DMS79 treated with DMSO at 0.1 percent for 48 hours (cell line): Measurements from ENCODE around the gene TMCC3.
"Not testable (repeated sequence)": the region's sequence is repeated elsewhere in the genome, so short reads cannot be mapped to it uniquely, and the experiment has no call there.

Source experiments
- DNase-seq: peaks from one replicate; lab custom pipeline; 2025; lab: John Stamatoyannopoulos, UW

Gene TMCC3, protein sequence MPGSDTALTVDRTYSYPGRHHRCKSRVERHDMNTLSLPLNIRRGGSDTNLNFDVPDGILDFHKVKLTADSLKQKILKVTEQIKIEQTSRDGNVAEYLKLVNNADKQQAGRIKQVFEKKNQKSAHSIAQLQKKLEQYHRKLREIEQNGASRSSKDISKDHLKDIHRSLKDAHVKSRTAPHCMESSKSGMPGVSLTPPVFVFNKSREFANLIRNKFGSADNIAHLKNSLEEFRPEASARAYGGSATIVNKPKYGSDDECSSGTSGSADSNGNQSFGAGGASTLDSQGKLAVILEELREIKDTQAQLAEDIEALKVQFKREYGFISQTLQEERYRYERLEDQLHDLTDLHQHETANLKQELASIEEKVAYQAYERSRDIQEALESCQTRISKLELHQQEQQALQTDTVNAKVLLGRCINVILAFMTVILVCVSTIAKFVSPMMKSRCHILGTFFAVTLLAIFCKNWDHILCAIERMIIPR

DNA sequence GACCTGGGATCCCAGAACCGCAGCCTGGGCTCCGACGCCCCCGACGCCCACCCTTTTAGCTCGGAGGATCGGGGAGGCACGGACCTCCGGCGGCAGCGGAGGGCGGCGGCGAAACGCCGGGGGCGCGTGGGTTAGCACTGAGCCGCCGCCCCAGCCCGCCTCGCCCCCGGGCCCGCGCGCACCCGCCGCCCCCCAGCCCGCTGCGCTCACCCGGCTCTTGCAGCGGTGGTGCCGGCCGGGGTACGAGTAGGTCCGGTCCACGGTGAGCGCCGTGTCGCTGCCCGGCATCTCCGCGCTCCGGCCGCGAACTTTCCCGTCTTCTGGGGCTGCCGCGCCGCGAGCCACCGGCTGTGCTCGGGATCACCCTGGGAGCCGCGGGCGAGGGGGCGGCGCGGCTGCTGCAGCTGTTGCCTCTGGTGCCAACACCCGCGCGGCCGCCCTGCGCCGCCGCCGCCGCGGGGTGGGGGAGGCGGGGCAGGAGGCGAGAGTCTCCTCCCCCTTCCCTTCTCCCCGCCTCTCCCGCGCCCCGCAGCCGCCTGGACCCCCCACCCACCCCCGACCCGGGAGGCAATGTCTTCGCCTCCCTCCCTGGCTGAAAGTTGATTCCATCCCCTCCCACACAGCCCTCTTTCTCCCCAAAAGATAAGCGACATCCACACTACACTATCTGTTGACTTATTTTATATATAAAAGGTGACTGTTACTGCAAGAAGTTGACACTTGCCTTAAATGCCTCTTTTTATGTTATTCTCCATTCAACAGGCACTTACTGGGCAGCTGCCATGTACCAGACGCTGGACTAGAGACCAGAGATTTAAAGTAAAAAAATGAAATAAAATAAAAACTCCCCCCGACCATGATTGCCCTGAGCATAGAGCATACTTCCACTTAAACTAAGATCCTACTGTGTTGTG is at the start of gene TMCC3:
TSS of gene TMCC3 (minus strand) at position 415 of the 914 bp plus-strand sequence. CDS start at position 288, 127 bp downstream.
- DNase-seq, result no peak

DNA sequence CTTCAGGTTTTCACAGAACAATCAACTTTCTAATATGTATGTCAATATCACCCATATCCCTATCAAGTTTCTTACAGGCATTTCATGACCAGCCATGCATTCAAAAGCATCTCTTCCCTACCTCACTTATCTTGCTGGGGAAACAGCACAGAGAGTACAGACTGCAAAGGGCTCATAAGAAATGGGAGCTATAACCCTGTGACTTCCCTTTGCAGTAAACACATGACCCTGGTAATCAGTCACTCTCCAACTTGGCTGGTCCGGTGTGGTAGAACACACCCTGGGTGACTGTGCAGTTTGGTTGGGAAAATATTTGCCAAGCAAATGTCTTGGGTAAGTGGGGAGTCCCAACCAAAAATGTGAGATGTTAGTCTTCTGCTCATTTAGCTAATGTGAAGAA is 49.4 kb upstream of the TMCC3 start:
- no peak for DNase-seq

DNA sequence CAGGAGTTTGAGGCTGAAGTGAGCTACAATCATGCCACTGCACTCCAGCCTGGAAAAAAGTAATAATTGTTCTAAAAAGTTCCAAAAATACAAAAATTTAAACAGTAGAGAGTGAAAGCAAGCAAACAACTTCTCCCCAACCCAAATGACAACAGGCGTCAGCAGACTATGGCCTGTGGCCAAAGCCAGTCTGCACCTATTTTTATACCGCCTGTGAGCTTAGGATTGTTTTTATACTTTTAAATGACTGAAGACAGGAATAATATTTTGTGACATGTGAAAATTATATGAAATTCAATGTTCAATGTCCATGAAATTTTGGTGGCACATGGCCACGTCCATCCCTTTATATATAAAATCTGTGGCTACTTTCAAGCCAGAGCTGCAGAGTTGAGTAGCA is 48.2 kb upstream of the TMCC3 start:
- DNase-seq, result no peak

DNA sequence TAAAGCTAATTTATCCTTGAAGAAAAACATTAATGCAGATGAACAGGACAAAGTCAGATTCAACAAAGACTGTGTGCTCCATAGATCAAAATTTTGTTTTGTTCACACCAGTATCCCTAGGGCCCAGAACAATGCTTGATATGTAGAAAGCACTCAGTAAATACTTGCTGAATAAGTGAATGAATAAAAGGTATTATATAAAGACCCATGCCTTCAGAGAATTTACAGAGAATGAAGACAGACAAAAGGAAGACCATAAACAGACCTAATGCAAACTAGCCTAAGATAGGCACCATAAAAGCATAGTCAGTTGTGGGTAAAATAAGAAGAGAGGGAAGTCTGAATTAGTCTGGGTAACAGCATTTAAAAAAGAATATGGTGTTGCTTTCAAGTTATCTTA is 47.3 kb upstream of the TMCC3 start:
- no peak for DNase-seq

DNA sequence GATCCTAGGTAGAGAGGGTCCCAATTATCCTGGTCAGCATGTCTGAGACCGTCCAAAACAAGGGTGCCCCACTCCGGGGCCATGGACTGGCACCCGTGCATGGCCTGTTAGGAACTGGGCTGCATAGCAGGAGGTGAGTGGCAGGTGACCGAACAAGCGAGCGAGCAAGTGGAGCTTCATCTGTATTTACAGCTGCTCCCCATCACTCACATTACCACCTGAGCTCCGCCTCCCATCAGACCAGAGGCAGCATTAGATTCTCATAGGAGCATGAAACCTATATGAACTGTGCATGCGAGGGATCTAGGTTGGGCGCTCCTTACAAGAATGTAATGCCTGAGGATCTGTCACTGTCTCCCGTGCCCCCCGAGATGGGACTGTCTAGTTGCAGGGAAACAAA is 44.4 kb upstream of the TMCC3 start:
- DNase-seq, result no peak

DNA sequence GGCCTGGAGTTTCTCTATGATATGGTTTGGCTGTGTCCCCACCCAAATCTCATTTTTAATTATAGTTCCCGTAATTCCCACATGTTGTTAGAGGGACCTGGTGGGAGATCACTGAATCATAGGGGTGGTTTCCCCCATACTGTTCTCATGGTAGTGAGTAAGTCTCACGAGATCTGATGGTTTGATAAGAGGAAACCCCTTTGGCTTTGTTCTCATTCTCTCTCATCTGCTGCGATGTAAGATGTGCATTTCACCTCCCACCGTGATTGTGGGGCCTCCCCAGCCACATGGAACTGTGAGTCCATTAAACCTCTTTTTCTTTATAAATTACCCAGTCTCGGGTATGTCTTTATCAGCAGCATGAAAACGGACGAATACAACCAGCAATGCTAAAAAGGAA is 42.5 kb upstream of the TMCC3 start:
- not testable (repeated sequence) for DNase-seq

DNA sequence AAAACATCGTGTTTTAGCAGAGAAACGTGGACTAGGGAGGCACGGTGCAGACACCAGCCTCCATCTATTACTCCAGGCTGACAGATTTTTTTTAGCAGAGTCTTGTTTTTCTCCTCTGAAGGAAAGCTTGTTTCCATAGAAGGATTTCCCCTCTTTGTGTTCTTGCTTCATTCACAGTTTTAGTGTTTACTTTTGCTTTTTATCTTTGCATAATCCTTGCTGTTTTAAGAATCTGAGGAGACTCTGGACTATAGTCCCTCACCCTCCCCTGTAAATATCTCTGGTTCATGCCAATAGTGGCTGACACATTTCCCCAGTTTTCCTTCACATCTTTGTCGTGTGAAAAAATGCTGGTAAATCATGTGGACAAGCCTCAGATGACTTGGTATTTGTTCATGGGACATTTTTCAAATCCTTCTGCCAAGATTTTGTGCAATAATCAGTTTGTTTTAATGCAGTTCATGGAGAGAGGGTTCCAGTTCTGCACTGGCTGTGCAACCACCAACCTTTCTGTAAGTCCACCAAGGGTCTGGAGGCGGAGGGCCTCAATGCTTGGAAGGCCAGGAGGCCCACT is 39.9 kb upstream of the TMCC3 start:
- DNase-seq, result no peak

DNA sequence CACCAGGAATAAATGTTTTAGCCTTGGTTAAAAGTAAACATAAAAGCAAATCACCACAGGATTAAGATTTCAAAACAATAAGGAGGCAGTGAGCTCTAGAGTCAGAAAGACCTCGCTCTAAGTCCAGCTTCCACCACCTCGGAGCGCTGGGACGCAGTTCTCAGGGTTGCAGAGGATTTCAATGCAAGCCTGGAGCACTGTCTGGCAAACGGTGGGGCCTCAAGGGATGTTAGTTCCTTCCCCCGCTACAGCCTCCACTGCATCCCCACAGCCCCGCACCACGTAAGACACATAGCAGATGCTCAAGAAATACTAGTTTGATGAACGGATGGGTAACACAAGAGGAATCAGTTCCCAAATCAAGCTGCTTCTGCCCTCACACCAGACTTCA is 39.3 kb upstream of the TMCC3 start:
- no peak for DNase-seq

DNA sequence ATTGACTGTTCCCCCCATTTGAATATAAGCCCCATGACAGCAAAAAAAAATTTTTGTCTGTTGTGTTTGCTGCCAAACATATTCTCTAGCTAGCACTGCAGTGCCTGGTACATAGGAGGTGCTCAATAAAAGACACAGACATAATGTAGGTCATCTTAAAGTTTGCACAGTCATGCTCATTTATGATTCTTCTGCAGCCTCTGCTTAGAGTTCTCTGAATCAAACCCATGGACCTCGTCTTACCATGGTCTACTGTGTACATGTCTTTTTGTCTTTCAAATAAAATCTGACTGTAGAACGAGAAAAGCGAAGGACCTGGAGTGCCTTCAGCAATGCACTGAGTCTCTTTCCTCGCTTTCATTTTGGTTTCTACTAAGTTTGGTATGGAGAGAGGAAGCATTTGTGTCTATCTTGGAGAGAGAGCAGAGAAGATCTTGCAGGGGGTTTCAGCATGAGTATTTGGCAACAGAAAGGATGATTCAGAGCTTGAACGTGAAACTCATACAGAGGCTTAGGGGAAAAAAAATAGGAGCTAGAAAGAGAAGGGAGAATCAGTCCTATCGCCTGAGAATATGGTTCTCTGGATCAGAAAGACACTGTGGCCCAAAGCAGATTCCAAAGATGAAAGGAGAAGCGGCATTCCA is 38.8 kb upstream of the TMCC3 start:
- no peak for DNase-seq

DNA sequence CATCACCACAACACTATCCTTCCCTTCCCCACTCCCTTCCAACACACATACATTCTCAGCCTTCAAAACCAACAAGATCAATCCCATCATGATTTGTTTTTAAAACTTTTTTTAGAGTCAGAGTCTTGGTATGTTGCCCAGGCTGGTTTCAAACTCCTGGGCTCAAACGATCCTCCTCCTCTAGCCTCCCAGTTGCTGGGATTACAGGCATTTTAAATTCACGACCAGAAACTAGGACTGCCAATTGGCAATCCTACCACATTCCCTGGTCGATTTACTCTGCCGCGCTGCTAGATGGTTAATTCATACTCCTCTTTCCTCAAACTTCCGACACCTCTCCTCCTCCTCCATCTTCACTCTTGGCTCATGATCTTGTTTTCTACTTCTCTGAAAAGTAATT is 37.5 kb upstream of the TMCC3 start:
- DNase-seq, result no peak

DNA sequence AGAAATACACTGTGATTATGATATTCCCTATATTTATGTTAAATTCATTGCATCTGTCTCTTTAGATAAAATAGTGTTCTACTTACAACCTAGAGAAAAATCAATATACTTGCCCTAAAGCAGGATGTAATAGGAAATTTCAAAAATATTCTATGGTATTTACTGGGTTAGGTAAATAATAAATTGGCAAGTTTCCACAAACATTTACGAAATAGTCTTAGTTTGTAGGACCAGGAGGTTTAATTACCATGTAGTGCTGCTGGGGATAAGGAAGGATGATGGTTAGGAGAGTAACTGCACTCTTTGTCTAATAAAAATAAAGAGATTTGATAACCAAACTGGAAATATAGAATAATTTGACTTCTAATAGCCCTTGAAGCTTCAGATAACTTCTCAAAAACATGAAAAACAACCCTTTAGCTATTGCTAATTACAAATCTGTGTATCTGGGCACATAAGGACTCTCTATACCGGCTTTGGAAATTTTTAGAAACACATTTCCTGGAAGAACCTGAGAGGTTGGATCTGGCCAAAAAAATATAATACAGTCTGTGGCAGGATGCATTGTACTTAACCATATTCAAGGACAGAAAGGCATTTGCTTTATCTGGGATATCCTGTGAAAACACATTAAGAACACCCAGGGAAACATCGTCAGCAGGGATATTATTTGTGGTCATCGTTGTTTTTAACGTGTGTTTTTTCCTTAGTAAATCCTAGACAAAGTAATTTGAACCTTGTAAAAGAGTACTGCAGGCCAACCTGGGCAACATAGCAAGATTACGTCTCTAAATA is 36.7 kb upstream of the TMCC3 start:
- no peak for DNase-seq

DNA sequence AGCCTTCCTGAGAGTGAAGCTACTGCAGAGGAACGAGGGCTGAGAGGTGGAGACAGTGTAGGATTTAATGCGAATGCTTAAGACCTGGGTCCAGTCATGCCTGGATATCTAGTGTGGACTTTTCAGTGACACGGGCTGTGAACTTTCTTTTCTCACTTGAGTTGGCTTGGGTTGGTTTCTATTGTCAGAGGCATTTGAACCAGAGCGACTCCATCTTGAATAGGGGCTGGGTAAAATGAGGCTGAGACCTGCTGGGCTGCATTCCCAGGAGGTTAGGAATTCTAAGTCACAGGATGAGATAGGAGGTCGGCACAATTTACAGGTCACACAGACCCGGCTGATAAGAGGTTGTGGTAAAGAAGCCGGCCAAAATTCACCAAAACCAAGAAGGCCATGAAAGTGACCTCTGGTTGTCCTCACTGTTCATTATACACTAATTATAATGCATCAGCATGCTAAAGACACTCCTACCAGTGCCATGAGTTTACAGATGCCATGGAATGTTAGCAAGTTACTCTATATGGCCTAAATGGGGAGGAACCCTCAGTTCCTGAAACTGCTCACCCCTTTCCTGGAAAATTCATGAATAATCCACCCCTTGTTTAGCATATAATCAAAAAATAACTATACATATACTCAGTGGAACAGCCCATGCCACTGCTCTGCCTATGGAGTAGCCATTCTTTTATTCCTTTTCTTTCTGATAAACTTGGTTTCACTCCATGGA is 34.2 kb upstream of the TMCC3 start:
- no peak for DNase-seq

DNA sequence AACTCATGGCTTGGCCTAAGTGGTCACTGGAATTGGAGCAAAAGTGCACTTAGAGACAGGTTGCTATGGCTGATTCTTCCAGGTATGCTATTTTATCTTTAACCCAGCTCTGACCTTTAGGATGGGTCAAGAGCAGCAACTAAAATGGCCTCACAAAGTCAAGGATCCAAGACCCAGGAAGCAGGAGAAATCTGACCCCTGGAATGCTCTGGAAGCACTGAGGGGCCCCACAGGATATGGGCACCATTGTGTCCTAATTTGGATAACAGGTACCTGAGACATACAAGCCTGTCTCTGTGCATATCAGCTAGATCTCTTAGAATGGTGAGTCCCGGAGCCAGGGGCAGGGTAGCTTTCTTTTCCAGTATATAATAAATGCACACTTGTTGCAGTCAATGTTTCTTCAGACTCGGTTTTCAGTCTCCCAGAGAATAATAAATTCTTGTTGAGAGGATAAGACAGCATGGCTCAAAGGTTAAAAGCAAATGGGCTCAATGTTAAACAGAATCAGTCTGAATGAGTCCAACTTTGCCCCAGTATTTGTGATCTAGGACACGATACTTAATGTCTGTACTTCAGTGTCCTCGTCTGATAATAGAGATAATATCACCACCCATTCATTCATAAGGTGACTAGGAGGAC is 29.3 kb upstream of the TMCC3 start:
- no peak for DNase-seq

DNA sequence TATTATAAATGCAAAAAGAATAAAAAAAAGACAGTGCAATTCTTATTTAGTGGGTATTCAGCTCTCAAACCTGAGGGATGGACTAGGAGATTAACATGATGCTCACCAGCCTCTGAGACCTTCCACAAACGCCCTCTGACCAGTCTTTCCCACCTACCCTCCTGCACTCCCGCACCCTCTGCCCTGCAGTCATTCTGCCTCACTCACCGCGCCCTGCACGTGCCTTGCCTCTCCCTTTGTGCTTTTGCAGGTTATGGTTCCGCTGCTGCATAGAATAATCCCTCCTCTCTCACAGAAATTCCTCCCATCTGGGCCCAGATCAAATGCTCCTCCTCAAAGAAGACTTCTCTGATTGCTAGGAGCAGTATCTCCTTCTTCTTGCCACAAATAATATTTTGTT is 28.5 kb upstream of the TMCC3 start:
- DNase-seq, result no peak

DNA sequence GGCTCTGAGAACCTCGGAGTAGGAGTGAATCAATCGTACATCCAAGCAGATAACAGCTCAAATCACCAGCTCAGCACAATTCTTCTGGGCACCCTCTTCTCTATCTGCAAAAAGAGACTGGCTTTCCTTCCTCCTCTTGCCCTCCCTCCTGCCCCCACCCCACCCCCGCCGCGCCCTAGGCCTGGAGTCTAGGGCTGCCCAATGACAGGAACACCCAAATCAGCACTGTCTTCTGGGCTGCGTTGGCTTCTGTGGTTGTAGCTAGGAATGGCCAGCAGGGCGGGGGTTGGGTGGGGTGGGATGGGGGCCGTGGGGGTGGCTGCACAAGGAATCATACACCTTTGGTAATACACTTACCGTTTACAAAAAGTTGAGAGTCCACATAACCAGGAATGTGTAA is 28.0 kb upstream of the TMCC3 start:
- DNase-seq, result no peak

DNA sequence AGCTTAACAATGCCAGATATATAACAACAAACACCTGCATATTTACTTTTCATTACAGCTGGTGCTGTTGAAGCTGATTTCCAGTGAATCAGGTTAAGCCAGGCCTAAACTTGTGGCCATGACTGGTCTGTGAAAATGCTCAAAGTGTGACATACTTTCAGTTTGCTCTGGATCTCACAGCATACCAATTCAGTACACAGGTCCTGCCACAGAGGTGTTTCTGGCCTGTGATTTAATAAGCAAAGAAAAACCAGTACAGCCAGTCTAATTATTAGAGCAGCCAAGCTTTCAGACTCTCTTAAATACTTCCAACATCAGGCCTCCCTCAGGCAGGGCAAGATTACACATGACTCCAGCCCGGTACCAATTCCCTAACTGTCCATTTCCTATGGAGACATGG is 27.4 kb upstream of the TMCC3 start:
- no peak for DNase-seq

DNA sequence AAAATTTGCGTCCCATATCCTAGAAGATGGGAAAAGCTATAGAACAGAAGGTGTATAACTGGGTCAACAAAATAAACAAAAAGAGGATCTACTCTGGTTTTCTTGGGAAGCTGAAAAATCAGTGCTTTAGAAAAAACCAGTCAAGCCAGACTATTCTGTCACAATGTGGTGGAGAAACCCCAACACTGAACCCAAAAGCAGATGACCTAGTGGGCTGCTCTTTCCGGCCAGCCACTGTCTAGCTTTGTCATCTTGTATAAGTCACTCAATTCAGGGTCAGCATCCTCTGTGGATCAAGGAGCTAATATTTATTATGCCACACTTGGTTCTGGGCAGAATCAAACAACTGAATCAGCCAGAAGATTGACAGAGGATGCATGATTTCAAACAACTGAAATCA is 26.6 kb upstream of the TMCC3 start:
- no peak for DNase-seq

DNA sequence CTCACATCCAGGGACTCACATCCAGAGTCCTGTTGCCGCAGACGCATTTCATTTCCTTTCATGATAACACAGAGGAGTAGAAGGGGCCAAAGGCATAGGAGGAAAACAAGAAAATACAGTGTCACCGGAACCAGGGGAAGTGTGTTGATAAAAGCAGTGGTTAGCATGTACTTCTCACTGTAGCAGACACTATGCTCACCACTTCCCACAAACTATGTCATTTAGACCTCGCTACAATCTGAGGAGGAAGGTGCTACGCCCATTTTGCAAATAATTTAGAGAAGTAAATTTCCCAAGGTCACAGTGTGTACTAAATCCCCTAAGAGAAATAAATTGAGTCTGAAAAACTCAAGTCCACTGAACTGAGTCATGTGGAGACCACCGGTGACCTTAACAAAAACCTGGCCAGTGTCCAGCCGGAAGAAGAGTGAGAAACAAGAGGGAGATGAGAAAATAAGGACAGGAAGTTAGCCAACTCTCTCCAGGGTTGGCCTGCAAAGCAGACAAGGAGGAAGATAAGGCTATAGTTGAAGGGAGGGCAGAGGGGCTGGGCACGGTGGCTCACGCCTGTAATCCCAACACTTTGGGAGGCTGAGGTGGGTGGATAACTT is 25.8 kb upstream of the TMCC3 start:
- DNase-seq, result no peak

DNA sequence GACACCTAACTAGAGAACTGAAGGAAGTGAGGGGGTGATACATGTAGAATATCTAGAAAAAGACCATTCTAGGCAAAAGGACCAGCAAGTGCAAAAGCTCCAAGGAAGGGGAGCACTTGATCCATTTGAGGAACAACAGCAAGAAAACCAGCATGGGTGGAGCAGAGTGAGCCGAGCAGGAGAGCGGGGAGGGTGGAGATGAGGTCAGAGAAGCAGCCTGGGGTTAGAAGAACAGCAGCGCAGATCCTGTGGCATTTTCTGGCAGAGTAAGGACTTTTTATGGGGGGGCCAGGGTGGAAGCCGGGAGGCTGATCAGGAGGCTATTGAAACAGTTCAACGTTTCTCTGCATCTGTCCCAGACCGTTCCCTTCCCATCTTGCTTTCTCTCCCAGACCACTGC is 24.5 kb upstream of the TMCC3 start:
- no peak for DNase-seq

DNA sequence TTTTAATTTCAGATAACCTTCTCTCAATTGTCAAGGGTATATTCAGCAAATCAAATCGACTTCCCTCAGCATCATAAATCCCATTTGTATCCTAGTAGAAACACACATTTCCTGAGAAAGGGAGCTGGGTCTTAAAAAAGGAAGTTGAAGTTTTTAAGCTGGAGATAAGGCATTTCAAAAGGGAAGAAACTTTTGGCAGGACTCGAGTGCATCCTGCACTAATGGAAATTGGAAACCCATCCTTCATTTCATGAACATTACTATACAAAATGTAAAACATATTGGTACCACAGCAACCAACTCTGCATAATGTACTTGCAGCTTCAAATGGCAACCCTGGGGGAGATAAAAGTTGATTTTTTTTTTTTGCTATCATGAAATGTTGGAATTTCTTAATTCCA is 23.7 kb upstream of the TMCC3 start:
- no peak for DNase-seq
